SH-SY5Y (cell line): ENCODE results near the gene DPH1.

Experiments
- GATA2 ChIP-seq: IDR thresholded peaks from 2 replicates; pipeline ENCODE4 v1.6.1; 2011; ENCODE audit warnings: mild to moderate bottlenecking, low read depth, low read length
- GATA3 ChIP-seq: IDR thresholded peaks from 2 replicates; pipeline ENCODE4 v1.6.1; 2011; ENCODE audit warnings: low read depth, mild to moderate bottlenecking, low read length, moderate library complexity

DNA sequence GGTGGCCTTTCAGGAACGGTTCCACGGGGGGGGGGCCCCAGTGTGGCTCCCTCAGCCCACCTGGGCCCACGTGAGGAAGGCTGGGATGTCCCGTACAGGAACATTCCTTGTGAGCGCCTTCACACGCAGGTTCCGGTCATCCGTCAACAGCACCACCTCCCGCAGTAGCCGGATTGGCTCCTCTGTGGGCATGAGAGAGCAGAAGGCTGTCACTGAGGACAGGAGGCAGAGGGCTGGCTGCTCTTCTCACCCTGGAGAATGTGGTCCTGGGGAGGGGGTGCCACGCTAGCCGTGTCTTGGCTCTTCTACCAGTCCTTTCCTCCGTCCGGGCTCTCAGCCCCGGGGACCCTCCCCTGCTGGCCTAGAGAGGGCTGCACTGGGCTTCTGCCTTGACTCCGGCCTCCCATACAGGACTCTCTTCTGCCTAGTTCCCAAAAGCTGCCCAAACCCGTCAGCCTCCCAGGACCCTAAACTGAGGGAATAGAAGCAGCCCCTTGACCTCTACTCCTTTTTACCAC lies 31.5 kb downstream of the DPH1 start:
- TF ChIP-seq GATA2 (no peak), GATA3 (no peak)
